Keratinocyte (primary cell): Measurements from ENCODE around the gene FST. TPM values are rescaled to one million over a fixed set of nuclear protein-coding genes. Genes with fewer than 3 reads are reported as not detected.

ENCODE experiments used
- DNase-seq: peaks from one replicate; pipeline ENCODE4 v3.0.0-alpha.2; 2011; ENCODE audit warnings: low read depth, missing footprints, low spot score
- FAIRE-seq: peaks from 2 replicates; lab custom pipeline; 2011; peaks lifted over from hg19 to GRCh38; lab: Jason Lieb, UNC
- H2AFZ ChIP-seq: 2 replicates; pipeline ENCODE4 v1.6.0; 2012; ENCODE audit warnings: low read length, control low read depth, inconsistent platforms; ENCODE audit not compliant: control insufficient read depth
- H3K27ac ChIP-seq: 2 replicates; pipeline ENCODE4 v1.5.1; 2011; ENCODE audit warnings: low read length; ENCODE audit not compliant: control insufficient read depth, insufficient read depth
- H3K27me3 ChIP-seq: 3 replicates; pipeline ENCODE4 v1.6.0; 2011; ENCODE audit warnings: low read length; ENCODE audit not compliant: control insufficient read depth, insufficient read depth; ENCODE audit errors: extremely low read depth
- H3K36me3 ChIP-seq, 2 experiments: 2 replicates in 1 of 2; 3 replicates in 1 of 2; pipeline ENCODE4 v1.5.1; 2011; ENCODE audit warnings: low read length in 2 of 2, mild to moderate bottlenecking in 1 of 2; ENCODE audit not compliant: control insufficient read depth in 2 of 2, insufficient read depth in 2 of 2; ENCODE audit errors: extremely low read depth in 1 of 2
- H3K4me1 ChIP-seq: 3 replicates; pipeline ENCODE4 v1.5.1; 2011; ENCODE audit warnings: low read length; ENCODE audit not compliant: control insufficient read depth, insufficient read depth; ENCODE audit errors: extremely low read depth
- H3K4me2 ChIP-seq: 3 replicates; pipeline ENCODE4 v1.6.0; 2011; ENCODE audit warnings: low read depth, low read length; ENCODE audit not compliant: control insufficient read depth, insufficient read depth; ENCODE audit errors: extremely low read depth
- H3K4me3 ChIP-seq, 3 experiments: fragments of 200-600 bp in 1 of 3; sonication (generic) in 1 of 3; 2 replicates in 2 of 3; 3 replicates in 1 of 3; pipeline ENCODE4 v1.5.1; 2011 to 2016; ENCODE audit warnings: low read length in 3 of 3, mild to moderate bottlenecking in 3 of 3, control low read depth in 2 of 3, inconsistent platforms in 1 of 3, low read depth in 1 of 3, mixed read lengths in 1 of 3, mixed run types in 1 of 3, moderate library complexity in 1 of 3; ENCODE audit not compliant: control insufficient read depth in 2 of 3, insufficient read depth in 2 of 3; ENCODE audit errors: extremely low read depth in 1 of 3
- H3K79me2 ChIP-seq: 2 replicates; pipeline ENCODE4 v1.6.0; 2012; ENCODE audit warnings: low read length; ENCODE audit not compliant: control insufficient read depth, insufficient read depth
- H3K9ac ChIP-seq: 3 replicates; pipeline ENCODE4 v1.6.0; 2011; ENCODE audit warnings: low read length; ENCODE audit not compliant: control insufficient read depth, insufficient read depth; ENCODE audit errors: extremely low read depth
- H3K9me1 ChIP-seq: 3 replicates; pipeline ENCODE4 v1.6.0; 2011; ENCODE audit warnings: low read length; ENCODE audit not compliant: control insufficient read depth, insufficient read depth; ENCODE audit errors: extremely low read depth
- H3K9me3 ChIP-seq: 2 replicates; pipeline ENCODE4 v1.5.1; 2012; ENCODE audit warnings: low read depth, low read length; ENCODE audit not compliant: control insufficient read depth
- H4K20me1 ChIP-seq: 3 replicates; pipeline ENCODE4 v1.6.0; 2011; ENCODE audit warnings: low read length; ENCODE audit not compliant: control insufficient read depth, insufficient read depth; ENCODE audit errors: extremely low read depth
- EZH2 ChIP-seq: IDR thresholded peaks from one replicate; pipeline ENCODE4 v1.6.1; 2012; ENCODE audit warnings: inconsistent platforms, mild to moderate bottlenecking, low read length, moderate library complexity
- dilution Hi-C: fragments of 300-500 bp; cut with MboI; formaldehyde crosslinking; loops from one replicate; pipeline ENCODE4 v1.7.0; 2020; ENCODE audit warnings: low sequenced_read_pairs; ENCODE audit not compliant: extremely low pct_ligation_motif_present
- polyA plus RNA-seq, 5 experiments: library from polyadenylated mRNA; depleted of rRNA in 3 of 5; stranded (reverse) in 3 of 5; stranded (forward) in 1 of 5; unstranded in 1 of 5; fragments of >200 nt; gene quantifications; 1 replicate in 1 of 5; 2 replicates in 3 of 5; 3 replicates in 1 of 5; pipeline versions ENCODE4 v1.2.1 to v1.2.3, GENCODE V29; 2011 to 2012; ENCODE audit warnings: missing spikeins in 2 of 5, low read depth in 1 of 5, low replicate concordance in 1 of 5
- TF ChIP-seq, protein P1 (sequence below), 3 experiments: IDR thresholded peaks in 1 of 3; conservative IDR thresholded peaks in 1 of 3; optimal IDR thresholded peaks in 1 of 3; 2 replicates in 2 of 3; 3 replicates in 1 of 3; pipeline versions ENCODE3 to v1.5.1; 2011; ENCODE audit warnings: low read length in 3 of 3, mild to moderate bottlenecking in 3 of 3, moderate library complexity in 2 of 3, control low read depth in 1 of 3, inconsistent platforms in 1 of 3; ENCODE audit not compliant: insufficient read depth in 2 of 3; ENCODE audit errors: extremely low read depth in 1 of 3

FST gene
- polyA plus RNA-seq, 1 donor (not counting 4 experiments of a cell fraction or from before 2014, with no cell fraction given), result 276 TPM

DNA sequence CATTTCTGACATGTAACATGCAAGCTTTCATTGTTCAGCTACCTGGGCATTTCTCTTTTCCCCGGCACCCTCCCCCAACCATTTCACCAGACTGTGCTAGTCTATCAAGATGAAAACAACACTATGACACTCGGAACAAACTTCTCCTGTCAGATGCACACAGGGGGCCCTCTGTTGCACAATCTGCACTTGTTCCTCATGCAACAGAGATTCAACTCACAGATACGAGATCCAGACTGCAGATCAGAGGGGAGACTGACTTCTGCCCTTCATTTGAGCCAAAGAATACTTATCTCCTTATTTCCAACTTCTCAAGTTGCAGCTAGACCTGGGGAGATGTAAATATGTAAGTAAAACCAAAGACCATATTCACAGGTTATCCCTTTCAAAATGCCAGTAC, 15.7 kb upstream of the FST start:
- no peaks in the 10 kb centered on the region for H3K9me3 ChIP-seq
- no peaks in the 10 kb centered on the region for H4K20me1 ChIP-seq
- H3K79me2 ChIP-seq, result no peaks in the 10 kb centered on the region
- no peak for TF ChIP-seq EZH2
- H3K4me3 ChIP-seq, result no peak overlapping the region
- no peak overlapping the region for H3K27ac ChIP-seq
- no peaks in the 10 kb centered on the region for H3K36me3 ChIP-seq
- H3K4me1 ChIP-seq, result peaks cover 6% of the 10 kb centered on the region
- no peak for DNase-seq
- no peak for FAIRE-seq
- dilution Hi-C loops, result no loop called here
- H3K4me2 ChIP-seq, result no peak overlapping the region
- H3K27me3 ChIP-seq, result no peaks in the 10 kb centered on the region
- no peak overlapping the region for H2AFZ ChIP-seq
- H3K9ac ChIP-seq, result no peak overlapping the region
- no peaks in the 10 kb centered on the region for H3K9me1 ChIP-seq

DNA sequence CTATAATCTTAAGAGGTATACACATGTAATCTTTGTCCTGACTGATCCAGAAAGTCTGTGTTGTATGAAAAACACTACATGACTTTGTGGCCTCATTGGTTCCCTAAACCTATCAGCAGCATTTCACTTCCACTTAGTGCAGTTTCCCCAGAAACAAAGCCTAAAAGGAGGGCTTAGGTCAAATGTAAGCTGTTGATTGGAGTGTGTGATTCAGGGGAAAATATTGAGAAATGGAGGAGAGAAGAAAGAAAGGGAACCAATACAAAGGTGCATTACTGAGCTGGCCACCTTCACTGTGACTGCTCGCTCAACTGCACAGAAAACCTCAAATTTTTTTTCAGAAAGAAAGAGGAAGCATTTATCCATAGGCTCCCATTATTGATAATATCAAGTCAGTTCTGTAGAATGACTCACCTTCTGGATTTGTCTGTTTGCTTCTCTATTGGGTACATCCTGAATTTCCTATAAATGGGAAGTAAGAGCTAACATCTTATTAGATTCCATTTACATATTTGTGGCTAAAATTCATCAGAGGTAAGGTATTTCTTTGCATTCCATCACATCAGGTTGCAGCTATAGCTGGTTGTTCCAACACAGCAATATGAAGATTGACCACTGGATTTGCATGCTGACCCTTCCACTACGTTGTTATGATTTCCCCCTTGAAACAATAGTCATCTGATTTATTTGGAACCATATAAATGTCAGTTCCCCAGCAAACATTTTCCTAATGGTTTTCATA, 10.3 kb upstream of the FST start:
- no peak for DNase-seq
- H2AFZ ChIP-seq, result peak overlapping the region; percentile 58
- H3K4me3 ChIP-seq, result no peak overlapping the region

More for the DNA sequence above, 10.3 kb upstream of the FST start:
- TF ChIP-seq, protein P1, sequence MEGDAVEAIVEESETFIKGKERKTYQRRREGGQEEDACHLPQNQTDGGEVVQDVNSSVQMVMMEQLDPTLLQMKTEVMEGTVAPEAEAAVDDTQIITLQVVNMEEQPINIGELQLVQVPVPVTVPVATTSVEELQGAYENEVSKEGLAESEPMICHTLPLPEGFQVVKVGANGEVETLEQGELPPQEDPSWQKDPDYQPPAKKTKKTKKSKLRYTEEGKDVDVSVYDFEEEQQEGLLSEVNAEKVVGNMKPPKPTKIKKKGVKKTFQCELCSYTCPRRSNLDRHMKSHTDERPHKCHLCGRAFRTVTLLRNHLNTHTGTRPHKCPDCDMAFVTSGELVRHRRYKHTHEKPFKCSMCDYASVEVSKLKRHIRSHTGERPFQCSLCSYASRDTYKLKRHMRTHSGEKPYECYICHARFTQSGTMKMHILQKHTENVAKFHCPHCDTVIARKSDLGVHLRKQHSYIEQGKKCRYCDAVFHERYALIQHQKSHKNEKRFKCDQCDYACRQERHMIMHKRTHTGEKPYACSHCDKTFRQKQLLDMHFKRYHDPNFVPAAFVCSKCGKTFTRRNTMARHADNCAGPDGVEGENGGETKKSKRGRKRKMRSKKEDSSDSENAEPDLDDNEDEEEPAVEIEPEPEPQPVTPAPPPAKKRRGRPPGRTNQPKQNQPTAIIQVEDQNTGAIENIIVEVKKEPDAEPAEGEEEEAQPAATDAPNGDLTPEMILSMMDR (optimal IDR thresholded peaks at IDR 0.05 in 1 of 3, IDR thresholded peaks at IDR 0.05 in 1 of 3, conservative IDR thresholded peaks at IDR 0.05 in 1 of 3; ENCODE audit: extremely low read depth in 1 of 3, insufficient read depth in 2 of 3, low read length in 3 of 3), result no peak
- TF ChIP-seq EZH2, result no peak
- Histone ChIP-seq H3K79me2 (no peaks in the 10 kb centered on the region), H3K9me1 (no peaks in the 10 kb centered on the region), H3K27ac (peak overlapping the region; percentile 13), H3K9ac (no peak overlapping the region), H3K4me1 (peaks cover 42% of the 10 kb centered on the region), H3K27me3 (no peaks in the 10 kb centered on the region), H4K20me1 (no peaks in the 10 kb centered on the region), H3K4me2 (peak overlapping the region; percentile 39), H3K36me3 (no peaks in the 10 kb centered on the region), H3K9me3 (no peaks in the 10 kb centered on the region)
- FAIRE-seq, result peak; percentile 94
- dilution Hi-C loops, result no loop called here
